Fibroblast of pulmonary artery (primary cell): ENCODE measurements around the gene AOPEP.

ENCODE experiments used
- DNase-seq: peaks from one replicate; pipeline ENCODE4 v3.0.0-alpha.2; 2010; ENCODE audit warnings: low read depth
- H3K4me3 ChIP-seq: replicated peaks from 2 replicates; pipeline ENCODE4 v1.5.1; 2011; ENCODE audit warnings: low read depth, mild to moderate bottlenecking, control low read depth, low read length, moderate library complexity
- TF ChIP-seq, protein P1 (sequence below): IDR thresholded peaks from 2 replicates; pipeline ENCODE4 v1.5.1; 2011; ENCODE audit warnings: mild to moderate bottlenecking, control low read depth, low read length, inconsistent platforms; ENCODE audit errors: missing control alignments

The AOPEP gene

DNA sequence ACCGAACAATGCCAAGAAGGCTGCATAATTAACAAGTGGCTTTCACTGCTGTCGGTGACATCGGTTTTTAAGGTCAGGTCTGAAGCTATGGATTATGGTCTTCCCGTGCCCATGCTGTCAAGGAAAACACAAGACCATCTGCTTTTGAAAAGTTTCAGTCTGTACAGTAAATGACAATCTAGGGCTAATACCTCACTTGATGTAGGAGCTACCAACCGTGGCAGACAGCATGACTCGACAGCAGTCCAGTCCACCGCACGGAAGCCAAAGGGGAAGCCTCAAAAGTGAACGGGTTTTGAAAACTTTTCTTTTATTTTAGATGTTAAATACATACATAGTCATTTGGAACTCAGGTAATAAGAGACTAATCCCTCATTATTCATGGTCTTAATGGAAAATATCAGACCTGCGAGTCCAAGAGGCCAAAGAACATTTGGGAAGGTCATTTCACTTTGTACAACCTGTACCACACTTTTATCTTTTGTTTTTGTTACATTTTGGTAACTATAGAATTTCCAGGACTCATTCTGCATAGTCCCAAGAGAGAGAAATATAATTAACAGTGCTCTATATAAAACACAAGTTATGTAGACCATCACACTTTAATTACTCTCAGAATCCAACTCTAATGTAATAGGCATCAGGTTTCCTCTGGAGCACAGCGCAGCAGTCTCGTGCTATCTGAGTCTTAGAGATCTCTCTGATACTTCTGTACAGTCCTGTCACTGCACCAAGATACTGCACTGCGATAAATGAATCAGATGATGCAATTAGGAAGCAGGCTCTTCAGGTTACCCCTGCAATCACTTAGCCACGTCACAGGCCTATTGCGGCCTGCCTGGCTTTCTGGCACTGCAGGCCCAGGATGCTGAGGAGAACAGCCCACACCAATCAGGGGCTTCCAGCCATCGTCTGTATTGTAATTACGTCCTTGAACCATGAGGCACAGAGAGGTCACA lies 406.1 kb downstream of the AOPEP start:
- TF ChIP-seq, protein P1, sequence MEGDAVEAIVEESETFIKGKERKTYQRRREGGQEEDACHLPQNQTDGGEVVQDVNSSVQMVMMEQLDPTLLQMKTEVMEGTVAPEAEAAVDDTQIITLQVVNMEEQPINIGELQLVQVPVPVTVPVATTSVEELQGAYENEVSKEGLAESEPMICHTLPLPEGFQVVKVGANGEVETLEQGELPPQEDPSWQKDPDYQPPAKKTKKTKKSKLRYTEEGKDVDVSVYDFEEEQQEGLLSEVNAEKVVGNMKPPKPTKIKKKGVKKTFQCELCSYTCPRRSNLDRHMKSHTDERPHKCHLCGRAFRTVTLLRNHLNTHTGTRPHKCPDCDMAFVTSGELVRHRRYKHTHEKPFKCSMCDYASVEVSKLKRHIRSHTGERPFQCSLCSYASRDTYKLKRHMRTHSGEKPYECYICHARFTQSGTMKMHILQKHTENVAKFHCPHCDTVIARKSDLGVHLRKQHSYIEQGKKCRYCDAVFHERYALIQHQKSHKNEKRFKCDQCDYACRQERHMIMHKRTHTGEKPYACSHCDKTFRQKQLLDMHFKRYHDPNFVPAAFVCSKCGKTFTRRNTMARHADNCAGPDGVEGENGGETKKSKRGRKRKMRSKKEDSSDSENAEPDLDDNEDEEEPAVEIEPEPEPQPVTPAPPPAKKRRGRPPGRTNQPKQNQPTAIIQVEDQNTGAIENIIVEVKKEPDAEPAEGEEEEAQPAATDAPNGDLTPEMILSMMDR, result no peak
- H3K4me3 ChIP-seq, result no peak overlapping the region
- no peak for DNase-seq

DNA sequence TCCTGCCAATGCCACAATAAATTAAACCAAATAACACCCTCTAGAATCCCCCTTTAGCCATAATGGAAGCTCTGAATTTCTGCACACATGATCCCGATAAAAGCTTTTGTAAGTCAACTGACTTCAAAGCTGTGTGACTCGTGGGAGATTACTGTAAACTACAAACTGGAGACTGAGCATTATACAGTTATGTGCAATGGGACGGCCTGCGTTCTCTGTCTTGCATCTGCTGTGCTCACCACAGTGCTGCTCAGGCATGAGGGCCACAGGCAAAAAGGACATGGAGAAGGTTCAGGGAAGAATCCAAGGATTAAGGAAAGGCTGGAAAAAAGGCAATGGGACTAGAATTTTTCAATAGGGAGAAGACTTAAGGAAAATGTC lies 406.8 kb downstream of the AOPEP start:
- H3K4me3 ChIP-seq, result no peak overlapping the region
- DNase-seq, result no peak
- TF ChIP-seq, protein P1, result no peak

- no peak overlapping the region for H3K4me3 ChIP-seq
- TF ChIP-seq, protein P1, result no peak
- DNase-seq, result no peak
Observed at GRCh38 chr9:95134457-95134881, 408.0 kb downstream of the AOPEP start.

GRCh38 chr9:95135756-95136155 lies 409.3 kb downstream of the AOPEP start:
- H3K4me3 ChIP-seq, result no peak overlapping the region
- no peak for DNase-seq

More at GRCh38 chr9:95135756-95136155, 409.3 kb downstream of the AOPEP start:
- TF ChIP-seq, protein P1, result no peak
